Measurements from ENCODE around the gene ADAMTS9. TPM values are rescaled to one million over a fixed set of nuclear protein-coding genes. Genes with fewer than 3 reads are reported as not detected.

ADAMTS9 gene
- total and polyA plus RNA-seq, 9 of the 15 experiments (the other 6 are each of a cell fraction or from before 2014, with no cell fraction given): 0.05 to 0.32 (median 0.13) TPM; not detected in 2

- Histone ChIP-seq H2AFZ (ENCODE audit: low read depth, low read length) (no peak overlapping the region), H3K4me1 (replicated peaks in 1 of 2; ENCODE audit: control insufficient read depth in 2 of 2, insufficient read depth in 2 of 2, low read length in 2 of 2) (no peaks in the 10 kb centered on the region), H3K27ac (ENCODE audit: extremely low read depth, low read depth, low read length) (no peak overlapping the region), H3K9me3 (replicated peaks; ENCODE audit: control insufficient read depth, insufficient read depth, low read depth, low read length) (no peaks in the 10 kb centered on the region), H3K4me3 (no peak overlapping the region), H3K9me1 (ENCODE audit: control insufficient read depth, insufficient read depth, low read length) (no peaks in the 10 kb centered on the region), H4K20me1 (replicated peaks; ENCODE audit: control insufficient read depth, insufficient read depth, low read length) (no peaks in the 10 kb centered on the region), H3K9ac (ENCODE audit: insufficient read depth in 1 of 2, low read depth in 2 of 2, low read length in 2 of 2) (no peak overlapping the region), H3K27me3 (ENCODE audit: control insufficient read depth in 2 of 2, insufficient read depth in 2 of 2, low read length in 2 of 2) (no peaks in the 10 kb centered on the region), H3K36me3 (ENCODE audit: control insufficient read depth, insufficient read depth, low read length) (no peaks in the 10 kb centered on the region), H3K79me2 (ENCODE audit: control insufficient read depth, insufficient read depth, low read length) (no peaks in the 10 kb centered on the region), H3K4me2 (ENCODE audit: insufficient read depth, low read length) (no peak overlapping the region)
- WGBS (ENCODE audit: insufficient coverage, low coverage, missing lambda C conversion rate): 0% methylated on average over 3 of the region's 3 CpGs
- CTCF ChIA-PET (ENCODE audit: low intra/inter-chr PET ratio): no interaction called here
- intact Hi-C loops (cut with micrococcal nuclease) (no loop called here), in situ Hi-C loops (cut with MboI) (no loop called here)
- no TSS peak for BruUV-seq (replicated peaks)
- ATAC-seq (no peak), FAIRE-seq (no peak), DNase-seq (ENCODE audit: extremely low read depth in 1 of 4, low spot score in 3 of 4) (no peak)
- POLR2A ChIA-PET: no interaction called here
- TF ChIP-seq ELF4 (CRISPR knock-in tag; IDR thresholded peaks at IDR 0.05) (no peak), MYC (IDR thresholded peaks at IDR 0.05; ENCODE audit: low read depth, low read length) (no peak), MYC (CRISPR knock-in tag; IDR thresholded peaks at IDR 0.05; ENCODE audit: borderline replicate concordance, low read depth) (no peak), POLR2AphosphoS2 (IDR thresholded peaks at IDR 0.05; ENCODE audit: low read length) (no peak), ZNF316 (IDR thresholded peaks at IDR 0.05) (no peak), GTF2A2 (tag; IDR thresholded peaks at IDR 0.05) (no peak), HNRNPUL1 (IDR thresholded peaks at IDR 0.05; ENCODE audit: low read length) (no peak), ZNF707 (CRISPR knock-in tag; conservative IDR thresholded peaks at IDR 0.05) (no peak), ZNF507 (tag; conservative IDR thresholded peaks at IDR 0.05) (no peak), HMBOX1 (IDR thresholded peaks at IDR 0.05) (no peak), ZNF518B (CRISPR knock-in tag; IDR thresholded peaks at IDR 0.05) (no peak), SPI1 (IDR thresholded peaks at IDR 0.05; ENCODE audit: borderline replicate concordance, low read depth, low read length) (no peak), ZNF780A (CRISPR knock-in tag; IDR thresholded peaks at IDR 0.05) (no peak), ZBTB7A (IDR thresholded peaks at IDR 0.05; ENCODE audit: borderline replicate concordance, control insufficient read depth, low read depth, low read length) (no peak), PHF20 (IDR thresholded peaks at IDR 0.05; ENCODE audit: partially characterized antibody) (no peak), CBX8 (IDR thresholded peaks at IDR 0.05; ENCODE audit: borderline replicate concordance, extremely low read depth, low read depth, low read length, poor library complexity, severe bottlenecking) (no peak), FOXP1 (CRISPR knock-in tag; IDR thresholded peaks at IDR 0.05) (no peak), HOXB6 (CRISPR knock-in tag; IDR thresholded peaks at IDR 0.05; ENCODE audit: borderline replicate concordance) (no peak), ZNF699 (CRISPR knock-in tag; IDR thresholded peaks at IDR 0.05; ENCODE audit: insufficient replicate concordance) (no peak)
Measured at GRCh38 chr3:64566859-64567258, 120.9 kb downstream of the ADAMTS9 start.

Data from K562 (cell line).